HCT116 (cell line): ENCODE results near the gene ASIC3. TPM values are rescaled to one million over a fixed set of nuclear protein-coding genes. Genes with fewer than 3 reads are reported as not detected.

ENCODE experiments used
- ATAC-seq: fragments of 200-7000 bp; cut with Tn5 transposase; 2 replicates; pipeline ENCODE4 v1.9.1; 2020; ENCODE audit warnings: mild to moderate bottlenecking, moderate library complexity
- BruUV-seq: library from RNA; stranded (reverse); fragments of 400-500 nt; replicated peaks from 2 replicates; lab custom pipeline; 2021; lab: Mats Ljungman, UMichigan
- CTCF ChIA-PET: fragments of 300-600 bp; sonication (Branson Sonifier 250); formaldehyde crosslinking; loops from one replicate; lab custom pipeline; 2021; ENCODE audit warnings: antibody characterized with exemption; lab: Charles Lee
- POLR2A ChIA-PET: fragments of 300-600, 350-600 bp; sonication (Branson Sonifier 250); formaldehyde crosslinking; loops from one replicate; lab custom pipeline; 2021; ENCODE audit warnings: antibody characterized with exemption; lab: Charles Lee
- RAD21 ChIA-PET, 2 experiments: fragments of 300-600 bp; sonication (Branson Sonifier 250); formaldehyde crosslinking; loops; one replicate each; lab custom pipeline; 2023; ENCODE audit warnings: low total read pairs in 2 of 2; ENCODE audit not compliant: uncharacterized antibody in 2 of 2, unreplicated experiment in 2 of 2, low non-redundant PET in 1 of 2; lab: Charles Lee
- DNase-seq: peaks from one replicate; pipeline ENCODE4 v3.0.0-alpha.2; 2010; ENCODE audit warnings: low read depth, low spot score
- H2AFZ ChIP-seq: fragments of 200-600 bp; shearing (Covaris generic), sonication (generic); 2 replicates; pipeline ENCODE4 v1.6.1; 2017; ENCODE audit warnings: low read depth, mixed run types, mixed read lengths, antibody characterized with exemption, low read length; ENCODE audit not compliant: poor library complexity, severe bottlenecking
- H3K27ac ChIP-seq: 2 replicates; pipeline ENCODE4 v1.5.1; 2012; ENCODE audit warnings: low read depth, low read length
- H3K27me3 ChIP-seq: fragments of 200-600 bp; sonication (generic); 2 replicates; pipeline ENCODE4 v1.6.1; 2016; ENCODE audit warnings: mixed run types, low read length, mixed read lengths; ENCODE audit not compliant: insufficient read depth
- H3K36me3 ChIP-seq, 2 experiments: fragments of 200-500 bp in 1 of 2; fragments of 200-600 bp in 1 of 2; sonication (Bioruptor generic) in 1 of 2; sonication (generic) in 1 of 2; 2 replicates each; pipeline versions ENCODE4 v1.5.1 to v1.6.1; 2014 to 2016; ENCODE audit warnings: low read length in 2 of 2, inconsistent platforms in 1 of 2, mixed read lengths in 1 of 2, mixed run types in 1 of 2; ENCODE audit not compliant: insufficient read depth in 2 of 2, control insufficient read depth in 1 of 2
- H3K4me1 ChIP-seq, 2 experiments: fragments of 200-600 bp in 1 of 2; sonication (generic) in 1 of 2; 2 replicates each; pipeline versions ENCODE4 v1.5.1 to v1.6.1; 2012 to 2017; ENCODE audit warnings: low read length in 2 of 2, inconsistent platforms in 1 of 2, mild to moderate bottlenecking in 1 of 2, mixed read lengths in 1 of 2, mixed run types in 1 of 2, moderate library complexity in 1 of 2; ENCODE audit not compliant: insufficient read depth in 2 of 2, control insufficient read depth in 1 of 2
- H3K4me2 ChIP-seq: fragments of 200-600 bp; sonication (generic); 2 replicates; pipeline ENCODE4 v1.6.1; 2017; ENCODE audit warnings: mixed run types, low read length, mixed read lengths
- H3K4me3 ChIP-seq, 2 experiments: fragments of 200-600 bp in 1 of 2; sonication (generic) in 1 of 2; replicated peaks in 1 of 2; 2 replicates each; pipeline ENCODE4 v1.5.1; 2011 to 2016; ENCODE audit warnings: low read length in 2 of 2, control low read depth in 1 of 2, low read depth in 1 of 2, mild to moderate bottlenecking in 1 of 2, mixed read lengths in 1 of 2, mixed run types in 1 of 2
- H3K79me2 ChIP-seq: fragments of 200-600 bp; sonication (generic); 2 replicates; pipeline ENCODE4 v1.6.1; 2017; ENCODE audit warnings: mild to moderate bottlenecking, mixed run types, low read length, moderate library complexity, mixed read lengths; ENCODE audit not compliant: insufficient read depth
- H3K9ac ChIP-seq: fragments of 200-600 bp; sonication (generic); 2 replicates; pipeline ENCODE4 v1.6.1; 2016; ENCODE audit warnings: low read length, mixed read lengths
- H3K9me2 ChIP-seq: fragments of 200-600 bp; sonication (generic), shearing (Covaris generic); 2 replicates; pipeline ENCODE4 v1.6.1; 2017; ENCODE audit warnings: mixed run types, mild to moderate bottlenecking, moderate library complexity; ENCODE audit not compliant: insufficient read depth
- H3K9me3 ChIP-seq, 2 experiments: fragments of 200-500 bp in 1 of 2; fragments of 200-600 bp in 1 of 2; sonication (Bioruptor generic) in 1 of 2; sonication (generic) in 1 of 2; 2 replicates each; pipeline ENCODE4 v1.6.1; 2014 to 2017; ENCODE audit warnings: low read length in 2 of 2, mixed read lengths in 2 of 2, inconsistent platforms in 1 of 2, low read depth in 1 of 2, mild to moderate bottlenecking in 1 of 2, mixed run types in 1 of 2, moderate library complexity in 1 of 2; ENCODE audit not compliant: control insufficient read depth in 1 of 2, insufficient read depth in 1 of 2
- H4K20me1 ChIP-seq: fragments of 200-600 bp; sonication (generic), shearing (Covaris generic); 2 replicates; pipeline ENCODE4 v1.6.1; 2017; ENCODE audit warnings: mixed run types, mild to moderate bottlenecking, moderate library complexity; ENCODE audit not compliant: insufficient read depth
- ATF3 ChIP-seq: IDR thresholded peaks from 2 replicates; pipeline ENCODE4 v1.6.1; 2012
- CTCF ChIP-seq, 3 experiments: fragments of 200-600 bp in 1 of 3; sonication (generic) in 1 of 3; IDR thresholded peaks in 2 of 3; conservative IDR thresholded peaks in 1 of 3; 2 replicates each; pipeline ENCODE4 v1.5.1; 2012 to 2017; ENCODE audit warnings: low read depth in 2 of 3, low read length in 2 of 3, antibody characterized with exemption in 1 of 3, borderline replicate concordance in 1 of 3, control low read depth in 1 of 3, mild to moderate bottlenecking in 1 of 3, mixed read lengths in 1 of 3, mixed run types in 1 of 3, moderate library complexity in 1 of 3; ENCODE audit not compliant: insufficient read depth in 1 of 3
- ELF1 ChIP-seq: IDR thresholded peaks from 2 replicates; pipeline ENCODE4 v1.6.1; 2012; ENCODE audit warnings: low read depth, borderline replicate concordance
- EZH2phosphoT487 ChIP-seq: fragments of 200-600 bp; IDR thresholded peaks from 2 replicates; pipeline ENCODE4 v1.6.1; 2018; ENCODE audit warnings: antibody characterized with exemption, borderline replicate concordance
- FOSL1 ChIP-seq: IDR thresholded peaks from 2 replicates; pipeline ENCODE4 v1.6.1; 2012; ENCODE audit warnings: low read depth
- JUND ChIP-seq: IDR thresholded peaks from 2 replicates; pipeline ENCODE4 v1.6.1; 2012
- POLR2A ChIP-seq: IDR thresholded peaks from 2 replicates; pipeline ENCODE4 v1.7.0; 2011; ENCODE audit warnings: borderline replicate concordance; ENCODE audit not compliant: insufficient read depth, insufficient read length; ENCODE audit errors: extremely low read depth
- RAD21 ChIP-seq: IDR thresholded peaks from 2 replicates; pipeline ENCODE4 v1.6.1; 2012; ENCODE audit warnings: low read depth, mild to moderate bottlenecking
- SIN3A ChIP-seq: IDR thresholded peaks from 2 replicates; pipeline ENCODE4 v1.6.1; 2012; ENCODE audit warnings: low read depth
- SP1 ChIP-seq: IDR thresholded peaks from 2 replicates; pipeline ENCODE4 v1.6.1; 2012; ENCODE audit warnings: low read depth
- SRF ChIP-seq: IDR thresholded peaks from 2 replicates; pipeline ENCODE4 v1.6.1; 2012; ENCODE audit warnings: low read depth
- ZFX ChIP-seq: fragments of 450-650 bp; IDR thresholded peaks from 2 replicates; pipeline ENCODE4 v1.6.1; 2017
- intact Hi-C: fragments of 100-400 bp; cut with micrococcal nuclease; formaldehyde crosslinking; loops from 2 replicates; pipeline ENCODE4 v1.10.0; 2022
- total RNA-seq: library from RNA; stranded (reverse); gene quantifications from one replicate; pipeline ENCODE4 v1.2.1, GENCODE V29; 2021; ENCODE audit not compliant: unreplicated experiment

ASIC3 gene
- total RNA-seq, 1 experiment from 2014 or later, result 4.4 TPM

- CTCF ChIA-PET, result interaction anchor here (0.6 to 5.2 kb wide), 9 partner anchors 9 to 273 kb away, joined by 3 to 59 read pairs (median 5); partner anchors contain the start of gene ABCB8
- Histone ChIP-seq H3K27me3 (no peaks in the 10 kb centered on the region), H2AFZ (no peak overlapping the region), H3K27ac (no peak overlapping the region), H4K20me1 (no peaks in the 10 kb centered on the region)
- BruUV-seq, result no TSS peak
- no peak for TF ChIP-seq FOSL1
- no peak for TF ChIP-seq CTCF (IDR thresholded peaks at IDR 0.05 in 2 of 3, conservative IDR thresholded peaks at IDR 0.05 in 1 of 3; ENCODE audit: borderline replicate concordance in 1 of 3, insufficient read depth in 1 of 3, low read depth in 2 of 3, low read length in 2 of 3)
- TF ChIP-seq ELF1, result no peak
- no peak for TF ChIP-seq RAD21
- TF ChIP-seq ZFX, result no peak
- TF ChIP-seq, all 23 proteins: peak for 0
- no peak overlapping the region for H3K4me3 ChIP-seq
- H3K36me3 ChIP-seq, result no peaks in the 10 kb centered on the region
- H3K9me2 ChIP-seq, result no peaks in the 10 kb centered on the region
- DNase-seq (no peak), ATAC-seq (no peak)
- RAD21 ChIA-PET, result no interaction called here
- POLR2A ChIA-PET, result interaction anchor here (2.0 kb wide), 2 partner anchors 9 to 42 kb away, joined by 5 to 10 read pairs; partner anchors contain the start of gene ABCB8
- intact Hi-C loops, result loop anchor here (5.0 to 10.0 kb wide), 2 partner anchors 122 to 244 kb away; no protein-coding TSS in a partner anchor
- peaks cover 0 to 25% of the 10 kb centered on the region in 2 experiments; a peak in 2 of 4 replicates for H3K4me1 ChIP-seq
- no peak overlapping the region for H3K9ac ChIP-seq
- no peak overlapping the region for H3K4me2 ChIP-seq
- H3K79me2 ChIP-seq, result no peaks in the 10 kb centered on the region
- no peaks in the 10 kb centered on the region for H3K9me3 ChIP-seq
These were observed 29.2 kb upstream of the ASIC3 start for GRCh38 chr7:151019130-151019447.

GRCh38 chr7:151020231-151020630 is 28.1 kb upstream of the ASIC3 start:
- Histone ChIP-seq H3K9me3 (no peaks in the 10 kb centered on the region), H2AFZ (no peak overlapping the region), H4K20me1 (no peaks in the 10 kb centered on the region), H3K4me2 (no peak overlapping the region), H3K9me2 (no peaks in the 10 kb centered on the region), H3K27ac (no peak overlapping the region), H3K36me3 (no peaks in the 10 kb centered on the region), H3K4me1 (peaks cover 0 to 32% of the 10 kb centered on the region in 2 experiments; a peak in 3 of 4 replicates), H3K9ac (no peak overlapping the region), H3K79me2 (no peaks in the 10 kb centered on the region), H3K4me3 (no peak overlapping the region), H3K27me3 (no peaks in the 10 kb centered on the region)
- intact Hi-C loops, result no loop called here
- TF ChIP-seq EZH2phosphoT487 (no peak), SIN3A (no peak), ELF1 (no peak), SRF (no peak), POLR2A (no peak), SP1 (no peak), ZFX (no peak), JUND (no peak), ATF3 (no peak), RAD21 (no peak)
- no peak for DNase-seq
- no peak for ATAC-seq
- no TSS peak for BruUV-seq
- RAD21 ChIA-PET, result no interaction called here
- CTCF ChIA-PET, result interaction anchor here (1.1 to 5.2 kb wide), 3 partner anchors 8 to 26 kb away, joined by 3 to 59 read pairs (median 33); partner anchors contain the start of gene ABCB8
- POLR2A ChIA-PET, result no interaction called here
